ENCODE results near the gene FAM53B.

DNA sequence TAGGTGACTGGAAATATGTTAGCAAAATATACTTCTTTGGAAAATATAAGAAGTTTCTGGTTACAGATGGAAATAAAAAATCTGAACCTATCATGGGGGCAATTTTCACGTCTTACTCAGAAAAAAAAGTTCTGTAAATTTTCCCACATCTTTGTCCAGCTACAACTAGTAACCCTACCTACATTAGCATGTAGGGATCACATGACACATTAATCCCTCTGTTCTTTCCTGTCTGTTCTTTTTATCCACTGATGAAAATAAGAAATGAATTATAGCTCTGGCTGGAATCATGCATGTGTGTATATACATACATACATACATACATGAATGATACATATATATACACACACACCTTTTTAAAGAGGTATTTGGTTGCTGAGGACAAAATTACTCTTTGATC, 3.6 kb upstream of the FAM53B start:
- TF ChIP-seq, protein P1, sequence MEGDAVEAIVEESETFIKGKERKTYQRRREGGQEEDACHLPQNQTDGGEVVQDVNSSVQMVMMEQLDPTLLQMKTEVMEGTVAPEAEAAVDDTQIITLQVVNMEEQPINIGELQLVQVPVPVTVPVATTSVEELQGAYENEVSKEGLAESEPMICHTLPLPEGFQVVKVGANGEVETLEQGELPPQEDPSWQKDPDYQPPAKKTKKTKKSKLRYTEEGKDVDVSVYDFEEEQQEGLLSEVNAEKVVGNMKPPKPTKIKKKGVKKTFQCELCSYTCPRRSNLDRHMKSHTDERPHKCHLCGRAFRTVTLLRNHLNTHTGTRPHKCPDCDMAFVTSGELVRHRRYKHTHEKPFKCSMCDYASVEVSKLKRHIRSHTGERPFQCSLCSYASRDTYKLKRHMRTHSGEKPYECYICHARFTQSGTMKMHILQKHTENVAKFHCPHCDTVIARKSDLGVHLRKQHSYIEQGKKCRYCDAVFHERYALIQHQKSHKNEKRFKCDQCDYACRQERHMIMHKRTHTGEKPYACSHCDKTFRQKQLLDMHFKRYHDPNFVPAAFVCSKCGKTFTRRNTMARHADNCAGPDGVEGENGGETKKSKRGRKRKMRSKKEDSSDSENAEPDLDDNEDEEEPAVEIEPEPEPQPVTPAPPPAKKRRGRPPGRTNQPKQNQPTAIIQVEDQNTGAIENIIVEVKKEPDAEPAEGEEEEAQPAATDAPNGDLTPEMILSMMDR (tag by site-specific recombination; IDR thresholded peaks at IDR 0.05): no peak
- TF ChIP-seq, protein P2, sequence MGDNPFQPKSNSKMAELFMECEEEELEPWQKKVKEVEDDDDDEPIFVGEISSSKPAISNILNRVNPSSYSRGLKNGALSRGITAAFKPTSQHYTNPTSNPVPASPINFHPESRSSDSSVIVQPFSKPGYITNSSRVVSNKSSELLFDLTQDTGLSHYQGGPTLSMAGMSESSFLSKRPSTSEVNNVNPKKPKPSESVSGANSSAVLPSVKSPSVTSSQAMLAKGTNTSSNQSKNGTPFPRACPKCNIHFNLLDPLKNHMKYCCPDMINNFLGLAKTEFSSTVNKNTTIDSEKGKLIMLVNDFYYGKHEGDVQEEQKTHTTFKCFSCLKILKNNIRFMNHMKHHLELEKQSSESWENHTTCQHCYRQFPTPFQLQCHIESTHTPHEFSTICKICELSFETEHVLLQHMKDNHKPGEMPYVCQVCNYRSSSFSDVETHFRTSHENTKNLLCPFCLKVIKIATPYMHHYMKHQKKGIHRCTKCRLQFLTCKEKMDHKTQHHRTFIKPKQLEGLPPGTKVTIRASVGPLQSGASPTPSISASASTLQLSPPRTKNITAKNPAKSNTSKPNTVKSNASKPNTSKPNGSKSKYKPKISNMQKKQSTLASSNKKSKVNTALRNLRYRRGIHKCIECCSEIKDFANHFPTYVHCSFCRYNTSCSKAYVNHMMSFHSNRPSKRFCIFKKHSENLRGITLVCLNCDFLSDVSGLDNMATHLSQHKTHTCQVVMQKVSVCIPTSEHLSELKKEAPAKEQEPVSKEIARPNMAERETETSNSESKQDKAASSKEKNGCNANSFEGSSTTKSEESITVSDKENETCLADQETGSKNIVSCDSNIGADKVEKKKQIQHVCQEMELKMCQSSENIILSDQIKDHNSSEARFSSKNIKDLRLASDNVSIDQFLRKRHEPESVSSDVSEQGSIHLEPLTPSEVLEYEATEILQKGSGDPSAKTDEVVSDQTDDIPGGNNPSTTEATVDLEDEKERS (tag by site-specific recombination; IDR thresholded peaks at IDR 0.05): no peak
- no peak for TF ChIP-seq ZNF324 (tag by site-specific recombination; IDR thresholded peaks at IDR 0.05)
